GM12801 (cell line): ENCODE results near the gene SLC16A10.
A peak's percentile ranks its signal among the peaks of the same experiment; 100 is the strongest.

ENCODE experiments used
- TF ChIP-seq, protein P1 (sequence below): IDR thresholded peaks from one replicate; pipeline ENCODE4 v1.5.1; 2011; ENCODE audit warnings: control low read depth; ENCODE audit not compliant: insufficient read length; ENCODE audit errors: extremely low read depth

The SLC16A10 gene

DNA sequence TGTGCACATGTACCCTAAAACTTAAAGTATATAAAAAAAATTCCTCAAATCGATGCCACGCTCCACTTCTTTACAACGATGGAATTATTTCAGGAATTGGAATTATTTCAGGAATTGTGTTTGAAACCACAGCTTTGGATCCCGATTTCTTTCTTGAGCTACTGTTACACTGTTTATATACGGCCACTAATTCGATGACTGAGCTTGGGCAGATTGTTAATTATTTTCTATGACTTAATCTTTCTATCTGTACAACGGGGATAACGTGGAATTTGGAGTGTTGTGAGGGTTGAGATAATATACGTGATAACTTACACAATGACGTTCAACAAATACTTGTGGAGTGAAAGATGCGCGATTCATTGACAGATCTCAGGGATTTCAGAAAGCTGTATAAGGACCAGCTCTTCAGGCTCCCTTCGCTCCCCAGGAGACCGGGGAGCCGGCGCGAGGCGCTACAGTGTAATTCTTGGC is 171.3 kb downstream of the SLC16A10 start:
- TF ChIP-seq, protein P1, sequence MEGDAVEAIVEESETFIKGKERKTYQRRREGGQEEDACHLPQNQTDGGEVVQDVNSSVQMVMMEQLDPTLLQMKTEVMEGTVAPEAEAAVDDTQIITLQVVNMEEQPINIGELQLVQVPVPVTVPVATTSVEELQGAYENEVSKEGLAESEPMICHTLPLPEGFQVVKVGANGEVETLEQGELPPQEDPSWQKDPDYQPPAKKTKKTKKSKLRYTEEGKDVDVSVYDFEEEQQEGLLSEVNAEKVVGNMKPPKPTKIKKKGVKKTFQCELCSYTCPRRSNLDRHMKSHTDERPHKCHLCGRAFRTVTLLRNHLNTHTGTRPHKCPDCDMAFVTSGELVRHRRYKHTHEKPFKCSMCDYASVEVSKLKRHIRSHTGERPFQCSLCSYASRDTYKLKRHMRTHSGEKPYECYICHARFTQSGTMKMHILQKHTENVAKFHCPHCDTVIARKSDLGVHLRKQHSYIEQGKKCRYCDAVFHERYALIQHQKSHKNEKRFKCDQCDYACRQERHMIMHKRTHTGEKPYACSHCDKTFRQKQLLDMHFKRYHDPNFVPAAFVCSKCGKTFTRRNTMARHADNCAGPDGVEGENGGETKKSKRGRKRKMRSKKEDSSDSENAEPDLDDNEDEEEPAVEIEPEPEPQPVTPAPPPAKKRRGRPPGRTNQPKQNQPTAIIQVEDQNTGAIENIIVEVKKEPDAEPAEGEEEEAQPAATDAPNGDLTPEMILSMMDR, result no peak

DNA sequence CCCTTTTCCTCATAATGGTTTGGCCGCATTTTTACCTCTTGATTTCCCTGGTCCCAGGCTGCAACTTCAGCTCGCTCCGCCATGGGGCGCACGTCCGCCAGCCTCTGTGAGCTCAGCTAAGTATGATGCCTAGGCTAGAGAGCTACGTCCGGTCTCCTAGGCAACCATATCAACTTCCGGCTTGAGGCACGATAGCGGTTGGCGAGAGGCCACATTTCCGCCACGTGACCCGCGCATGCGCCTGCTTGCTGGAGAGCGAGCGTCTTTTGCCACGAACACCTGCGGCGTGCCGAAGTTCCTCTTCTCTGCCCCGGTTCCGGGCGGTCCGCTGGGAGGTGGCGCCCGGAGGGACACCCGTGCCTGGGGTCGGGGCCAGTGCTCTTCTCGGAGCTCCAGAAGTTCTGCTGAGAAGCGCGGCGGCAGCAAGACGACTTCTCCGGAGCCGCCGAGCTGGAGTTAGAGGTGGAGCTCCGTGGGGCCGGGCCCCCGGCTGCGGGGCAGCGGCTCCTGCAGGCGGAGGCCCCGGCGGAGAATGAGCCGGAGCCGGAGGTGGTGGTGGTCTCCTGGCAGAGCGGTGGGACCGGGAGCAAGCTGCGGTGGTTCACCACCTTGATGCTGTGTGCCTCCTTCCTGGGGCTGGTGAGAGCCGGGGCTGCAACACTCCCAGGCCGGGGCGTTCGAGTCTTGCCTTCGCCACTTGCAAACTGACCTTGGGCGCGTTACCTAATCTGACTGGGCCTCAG is 172.0 kb downstream of the SLC16A10 start:
- TF ChIP-seq, protein P1, result peak; percentile 60

DNA sequence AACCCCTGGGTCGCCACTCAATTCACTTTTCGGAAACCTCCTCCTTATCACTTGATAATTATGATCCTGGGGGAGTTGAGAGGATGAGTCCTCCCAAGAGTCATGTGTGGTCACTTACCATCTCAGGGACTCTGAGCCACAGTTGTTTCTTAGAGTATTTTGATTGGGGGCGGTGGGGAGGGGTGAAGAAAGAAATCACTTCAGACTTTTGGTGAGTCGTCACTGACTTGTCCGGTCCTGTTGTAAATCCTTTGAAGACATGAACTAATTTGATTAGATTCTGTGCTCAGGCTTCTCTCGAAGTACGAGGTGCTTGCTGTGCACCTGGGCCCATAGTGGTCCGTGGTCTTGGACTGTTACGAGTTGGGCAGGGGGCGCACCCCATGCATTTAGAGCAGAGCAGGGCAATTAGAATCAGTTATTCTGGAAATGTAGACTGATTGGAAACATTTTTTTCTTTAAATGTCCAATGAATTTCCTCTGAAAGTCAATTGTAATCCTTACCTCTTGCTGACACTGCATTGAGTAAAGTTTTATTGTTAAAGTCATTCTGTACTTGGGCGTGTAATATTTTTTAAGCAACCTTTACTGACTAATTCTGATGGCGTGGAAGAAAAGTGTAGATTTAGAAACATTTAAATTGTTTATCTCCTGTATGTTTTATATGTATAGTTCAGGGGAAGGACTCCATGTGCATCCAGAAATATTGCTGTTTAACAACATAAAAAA is 173.4 kb downstream of the SLC16A10 start:
- TF ChIP-seq, protein P1, result no peak

DNA sequence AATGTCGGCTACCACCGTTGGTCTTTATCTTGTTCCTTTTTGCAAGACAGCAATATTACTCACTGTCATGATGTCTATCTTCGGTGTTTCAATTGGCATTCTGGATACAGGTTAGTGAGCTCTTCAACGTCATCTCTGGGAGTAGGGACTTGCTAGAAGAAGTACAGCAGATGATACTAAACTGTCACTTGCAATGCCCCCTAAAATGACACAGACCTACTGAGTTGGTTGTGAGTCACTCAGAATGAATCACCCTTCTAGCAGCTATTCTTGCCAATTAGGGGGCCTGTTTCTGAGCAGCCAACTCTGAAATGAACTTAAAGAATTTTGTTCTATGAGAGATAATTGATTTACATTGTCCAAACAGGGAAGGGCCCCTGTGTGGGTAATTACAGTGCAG is 176.5 kb downstream of the SLC16A10 start:
- TF ChIP-seq, protein P1, result no peak

DNA sequence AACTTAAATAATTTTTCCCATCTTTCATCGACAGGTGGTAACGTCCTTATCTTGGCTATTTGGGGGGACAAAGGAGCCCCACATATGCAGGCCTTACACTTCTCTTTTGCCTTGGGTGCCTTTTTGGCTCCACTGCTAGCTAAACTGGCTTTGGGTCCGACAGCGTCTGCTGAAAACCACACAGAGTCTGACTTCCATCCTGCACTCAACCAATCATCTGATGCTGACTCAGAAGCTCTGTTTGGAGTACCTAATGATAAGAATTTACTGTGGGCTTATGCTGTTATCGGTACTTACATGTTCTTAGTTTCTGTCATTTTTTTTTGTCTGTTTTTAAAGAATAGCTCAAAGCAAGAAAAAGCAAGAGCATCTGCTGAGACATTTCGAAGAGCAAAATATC is 178.5 kb downstream of the SLC16A10 start:
- TF ChIP-seq, protein P1, result no peak

DNA sequence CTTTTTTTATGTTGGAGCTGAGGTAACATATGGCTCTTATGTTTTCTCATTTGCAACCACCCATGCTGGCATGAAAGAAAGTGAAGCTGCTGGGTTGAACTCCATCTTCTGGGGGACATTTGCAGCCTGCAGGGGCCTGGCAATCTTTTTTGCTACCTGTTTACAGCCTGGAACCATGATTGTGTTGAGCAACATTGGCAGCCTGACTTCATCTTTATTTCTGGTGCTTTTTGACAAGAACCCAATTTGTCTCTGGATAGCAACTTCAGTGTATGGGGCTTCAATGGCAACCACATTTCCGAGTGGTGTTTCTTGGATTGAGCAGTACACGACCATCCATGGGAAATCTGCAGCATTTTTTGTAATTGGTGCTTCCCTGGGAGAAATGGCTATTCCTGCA is 179.0 kb downstream of the SLC16A10 start:
- TF ChIP-seq, protein P1, result no peak

DNA sequence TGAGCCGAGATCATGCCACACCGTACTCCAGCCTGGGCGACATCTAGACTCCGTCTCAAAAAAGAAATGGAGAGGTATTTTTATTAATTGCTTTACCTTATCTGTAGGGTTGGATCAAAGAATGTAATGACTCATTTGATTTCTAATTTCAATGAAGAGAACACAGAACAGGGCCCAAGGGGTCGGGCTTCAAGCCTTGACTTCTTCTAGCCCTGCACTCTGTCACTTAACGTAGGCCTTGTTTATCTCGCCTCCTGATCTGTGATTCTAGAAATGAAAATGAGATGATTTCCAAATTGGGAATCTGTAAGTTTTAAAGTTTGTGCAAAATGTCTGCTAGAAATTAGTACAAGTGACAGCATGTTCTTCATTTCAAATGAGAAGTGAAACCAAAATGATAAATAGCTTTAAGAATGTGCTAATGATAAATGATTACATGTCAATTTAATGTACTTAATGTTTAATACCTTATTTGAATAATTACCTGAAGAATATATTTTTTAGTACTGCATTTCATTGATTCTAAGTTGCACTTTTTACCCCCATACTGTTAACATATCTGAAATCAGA is 180.5 kb downstream of the SLC16A10 start:
- TF ChIP-seq, protein P1, result no peak
